HG03039 (cell line): ENCODE data around the gene GAREM2.

Source experiments
- ATAC-seq: cut with Tn5 transposase; IDR thresholded peaks from one replicate; pipeline ENCODE4 v1.9.1; 2021; ENCODE audit warnings: mild to moderate bottlenecking, moderate library complexity; ENCODE audit not compliant: unreplicated experiment

GAREM2 gene

DNA sequence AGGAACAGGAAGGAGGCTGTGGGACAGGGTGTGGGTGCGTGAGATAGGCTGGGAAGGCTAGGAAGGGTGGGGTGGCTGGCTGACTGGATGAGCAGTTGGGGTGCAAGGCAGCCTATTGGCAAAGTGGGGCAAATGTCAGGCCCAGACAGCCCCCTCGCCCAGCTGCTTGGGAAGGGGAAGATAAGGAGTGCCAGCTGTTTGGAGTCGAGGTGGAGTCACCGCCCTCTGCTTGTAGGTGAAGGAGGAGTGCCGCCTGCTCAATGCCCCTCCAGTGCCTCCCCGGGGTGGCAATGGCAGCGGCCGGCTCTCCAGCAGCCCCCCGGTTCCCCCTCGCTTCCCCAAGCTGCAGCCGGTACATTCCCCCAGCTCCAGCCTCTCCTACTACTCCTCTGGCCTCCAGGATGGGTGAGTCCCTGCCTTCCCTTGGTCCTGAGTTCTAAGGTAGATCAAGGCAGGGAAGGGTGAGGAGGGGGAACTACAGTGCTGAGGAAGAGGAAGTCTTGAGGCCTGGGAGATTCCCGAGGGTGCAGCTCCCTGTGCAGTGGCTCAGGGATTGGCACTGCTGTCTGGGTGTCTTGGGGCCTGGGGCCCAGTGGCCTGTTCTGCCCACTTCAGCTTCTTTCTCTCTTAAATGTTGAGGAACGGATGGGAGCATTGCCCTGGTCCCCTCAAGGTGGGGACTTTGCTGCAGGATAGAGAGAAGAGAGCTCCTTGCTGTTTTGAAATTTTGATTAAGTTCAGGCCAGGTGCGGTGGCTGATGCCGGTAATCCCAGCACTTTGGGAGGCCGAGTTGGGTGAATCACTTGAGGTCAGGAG is 13.3 kb downstream of the GAREM2 start:
- ATAC-seq = no peak

DNA sequence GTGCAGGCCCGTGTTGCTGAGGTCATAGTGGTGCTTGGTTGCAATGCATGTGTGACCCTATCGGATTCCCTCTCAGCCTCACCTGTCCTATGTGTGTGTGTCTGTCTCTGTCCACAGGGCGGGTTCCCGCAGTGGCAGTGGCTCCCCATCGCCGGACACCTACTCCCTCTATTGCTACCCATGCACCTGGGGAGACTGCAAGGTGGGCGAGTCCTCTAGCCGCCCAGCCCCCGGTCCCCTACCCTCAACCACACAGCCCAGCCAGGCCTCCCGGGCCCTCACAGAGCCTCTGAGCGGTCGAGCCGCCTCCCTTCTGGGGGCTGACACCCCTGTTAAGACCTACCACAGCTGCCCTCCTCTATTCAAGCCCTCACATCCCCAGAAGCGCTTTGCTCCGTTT is 14.2 kb downstream of the GAREM2 start:
- no peak for ATAC-seq

DNA sequence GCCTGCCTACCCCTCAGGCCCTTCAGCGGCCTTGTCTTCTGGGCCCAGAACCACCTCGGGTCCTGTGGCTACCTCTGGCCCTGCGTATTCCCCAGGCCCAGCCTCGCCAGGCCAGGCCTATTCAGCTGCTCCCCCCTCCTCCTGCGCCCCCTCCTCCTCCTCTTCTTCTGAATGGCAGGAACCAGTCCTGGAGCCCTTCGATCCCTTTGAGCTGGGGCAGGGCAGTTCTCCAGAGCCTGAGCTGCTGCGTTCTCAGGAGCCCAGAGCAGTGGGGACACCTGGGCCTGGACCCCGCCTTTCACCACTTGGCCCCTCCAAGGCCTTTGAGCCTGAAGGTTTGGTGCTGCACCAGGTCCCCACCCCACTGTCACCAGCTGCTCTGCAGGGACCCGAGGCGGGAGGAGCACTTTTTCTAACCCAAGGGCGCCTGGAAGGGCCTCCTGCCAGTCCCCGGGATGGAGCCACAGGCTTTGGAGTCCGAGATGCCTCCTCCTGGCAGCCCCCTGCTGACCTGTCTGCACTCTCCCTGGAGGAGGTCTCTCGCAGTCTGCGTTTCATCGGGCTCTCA is 14.7 kb downstream of the GAREM2 start:
- no peak for ATAC-seq

DNA sequence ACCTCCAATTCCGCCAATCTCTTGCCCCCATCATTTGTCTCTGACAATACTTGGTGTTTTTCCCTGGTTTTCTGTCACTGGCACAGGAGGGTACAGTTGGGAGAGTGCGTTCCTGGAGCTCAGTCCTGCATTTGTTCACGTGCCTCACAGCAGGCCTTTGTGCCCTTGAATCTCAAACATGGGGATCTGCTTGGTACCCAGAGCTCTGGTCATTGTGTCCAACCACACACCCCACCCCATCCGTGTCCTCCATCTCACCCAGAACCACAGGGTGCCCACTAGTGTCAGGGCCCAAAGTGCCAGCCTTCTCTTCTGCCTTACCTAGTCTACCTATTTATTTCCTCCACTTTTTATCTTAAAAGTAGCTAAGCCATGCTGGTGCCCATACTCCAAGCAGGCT is 16.2 kb downstream of the GAREM2 start:
- no peak for ATAC-seq

DNA sequence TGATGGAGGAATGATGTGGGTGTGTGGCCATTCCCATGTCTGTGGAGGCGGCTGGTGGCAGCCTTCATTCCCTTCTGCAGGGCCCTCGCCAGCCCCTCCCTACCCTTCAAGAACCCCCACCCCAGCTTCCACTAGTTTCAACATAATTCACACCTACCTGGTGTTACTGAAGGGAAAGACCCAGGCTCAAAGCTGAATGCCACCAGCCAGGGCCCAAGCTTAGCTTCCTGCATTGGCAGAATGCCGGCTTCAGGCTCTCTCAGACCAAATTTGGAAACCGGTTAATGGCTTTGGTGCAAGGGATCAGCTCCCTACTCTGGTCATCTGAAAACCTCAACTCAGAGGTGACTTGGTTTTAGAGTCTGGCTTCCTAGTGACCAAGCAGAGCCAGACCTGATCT is 16.9 kb downstream of the GAREM2 start:
- ATAC-seq = no peak

DNA sequence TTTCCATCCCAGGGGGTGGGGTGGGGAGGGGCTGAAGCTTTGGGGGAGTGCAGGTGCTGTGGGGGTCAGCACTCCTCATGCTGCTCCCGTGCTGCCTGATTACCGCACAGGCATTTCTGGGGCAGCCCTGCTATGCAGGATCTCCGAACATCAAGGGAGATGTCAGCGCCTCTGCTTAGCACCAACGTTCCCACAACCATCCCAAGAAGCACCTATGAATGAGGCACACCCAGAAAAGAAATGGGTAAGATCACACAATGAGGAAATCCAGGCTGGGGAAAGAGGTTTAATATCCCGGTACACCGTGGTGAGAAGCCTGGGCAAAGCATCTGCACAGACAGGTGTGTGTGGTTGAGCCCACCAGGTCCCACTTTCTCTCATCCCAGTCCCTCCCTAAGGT is 17.5 kb downstream of the GAREM2 start:
- no peak for ATAC-seq

DNA sequence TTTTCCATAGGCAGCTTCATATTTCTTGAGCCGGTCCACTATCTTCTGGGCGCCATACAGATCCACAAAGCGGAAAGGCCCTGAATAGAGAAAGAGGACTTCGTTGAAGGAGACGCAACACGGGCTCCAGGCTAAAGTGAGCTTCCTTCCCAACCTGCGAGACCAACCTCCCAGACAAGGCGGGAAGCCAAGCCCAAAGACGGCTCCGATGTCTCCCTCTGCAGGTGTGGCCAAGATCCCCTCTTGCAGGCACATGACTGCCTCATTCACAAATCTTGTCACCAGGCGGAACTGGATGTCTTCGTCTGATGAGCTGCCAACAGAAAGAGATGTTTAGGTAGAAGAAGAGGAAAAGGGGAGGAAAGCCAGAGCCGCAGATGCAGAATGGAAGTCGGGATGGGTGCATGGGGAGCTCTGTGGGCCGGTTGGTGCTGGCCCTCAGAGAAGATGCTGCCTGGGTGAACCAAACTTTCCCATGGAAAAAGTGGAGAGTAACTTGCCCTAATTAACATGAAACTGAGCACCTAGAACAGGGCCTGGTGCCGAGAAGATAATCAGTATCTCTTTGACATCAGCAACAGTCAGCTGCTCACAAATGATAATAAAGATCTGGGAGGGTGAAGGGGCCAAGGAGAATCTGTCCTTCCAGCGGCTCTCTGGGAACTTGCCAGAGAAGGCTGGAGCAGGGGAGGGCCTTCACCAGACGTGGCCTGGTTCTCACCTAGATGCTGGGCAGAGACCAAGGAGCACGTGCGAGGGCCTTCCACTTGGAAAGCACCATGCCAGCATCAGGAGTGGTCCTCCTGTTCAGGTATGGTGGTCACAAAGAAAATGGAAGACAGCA is 18.6 kb downstream of the GAREM2 start:
- no peak for ATAC-seq

DNA sequence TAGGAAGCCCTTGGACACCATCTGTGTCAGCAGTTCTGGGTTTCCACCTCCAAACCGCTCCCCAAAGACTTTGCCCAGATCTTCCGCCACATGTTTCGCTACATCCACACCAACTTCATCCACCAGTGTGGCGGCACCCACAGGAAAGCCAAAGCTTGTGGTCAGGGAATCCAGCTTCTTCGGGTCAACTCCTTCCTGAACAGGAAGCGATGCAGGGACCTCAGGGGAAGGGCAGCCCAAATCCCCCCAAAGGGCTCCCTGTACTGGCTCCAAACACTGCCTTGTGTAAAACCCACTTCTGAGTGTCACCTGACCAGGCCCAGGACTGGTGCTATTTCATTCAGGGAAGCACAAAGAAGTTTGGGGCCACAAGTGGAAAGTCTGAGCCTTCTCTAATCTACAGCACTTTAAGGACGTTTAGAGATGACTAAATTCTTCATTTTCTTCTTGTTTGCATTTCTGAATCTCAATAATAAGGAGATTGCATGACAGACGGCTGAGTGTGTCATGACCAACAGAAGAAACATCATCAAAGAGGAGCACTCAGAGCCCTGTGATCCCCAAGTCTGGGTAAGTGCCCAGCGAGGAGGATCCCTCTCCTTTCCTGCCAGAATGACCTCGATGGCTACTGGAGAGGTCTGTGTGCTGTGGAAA is 20.8 kb downstream of the GAREM2 start:
- ATAC-seq = no peak

DNA sequence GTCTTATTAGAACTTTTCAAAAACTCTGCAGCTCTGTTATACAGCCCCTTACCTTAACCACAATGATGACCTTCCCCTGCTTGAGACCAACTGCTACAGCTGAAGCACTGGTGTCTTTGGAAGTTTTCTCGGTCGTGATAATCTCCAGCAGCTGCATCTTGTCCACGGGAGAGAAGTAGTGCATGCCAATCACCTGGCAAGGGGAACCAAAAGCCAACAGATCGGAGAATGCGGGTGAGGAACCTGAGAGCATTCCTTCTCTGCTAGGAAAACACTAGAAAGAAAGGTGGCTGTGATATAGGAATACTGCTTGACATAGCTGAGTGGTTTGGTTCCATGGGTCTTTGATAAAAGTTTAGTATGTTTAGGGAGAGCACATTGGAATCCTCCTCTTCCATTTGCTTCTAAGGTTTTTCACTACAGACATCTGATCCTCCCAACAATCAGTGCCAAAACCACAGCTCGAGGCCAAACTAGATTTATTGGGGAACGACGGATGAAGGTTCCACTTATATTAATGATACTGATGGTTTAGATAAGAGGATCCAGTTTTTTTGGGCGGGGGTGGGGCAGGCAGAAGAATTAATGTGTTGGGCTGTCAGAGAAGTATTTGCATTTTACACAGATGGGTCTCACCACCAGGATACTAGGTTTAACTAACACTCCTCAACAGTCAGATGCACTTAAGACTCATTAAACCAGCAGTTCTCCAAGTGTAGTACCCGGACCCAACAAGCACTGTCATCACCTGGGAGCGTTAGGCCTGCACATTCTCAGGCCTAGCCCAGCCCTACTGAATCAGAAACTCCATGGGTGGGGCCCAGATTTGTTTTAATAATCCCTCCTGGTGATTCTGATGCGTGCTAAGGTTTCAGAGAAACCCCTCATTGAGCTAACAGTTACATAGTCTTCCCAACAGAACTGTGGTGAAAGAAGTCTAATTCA is 22.4 kb downstream of the GAREM2 start:
- no peak for ATAC-seq

DNA sequence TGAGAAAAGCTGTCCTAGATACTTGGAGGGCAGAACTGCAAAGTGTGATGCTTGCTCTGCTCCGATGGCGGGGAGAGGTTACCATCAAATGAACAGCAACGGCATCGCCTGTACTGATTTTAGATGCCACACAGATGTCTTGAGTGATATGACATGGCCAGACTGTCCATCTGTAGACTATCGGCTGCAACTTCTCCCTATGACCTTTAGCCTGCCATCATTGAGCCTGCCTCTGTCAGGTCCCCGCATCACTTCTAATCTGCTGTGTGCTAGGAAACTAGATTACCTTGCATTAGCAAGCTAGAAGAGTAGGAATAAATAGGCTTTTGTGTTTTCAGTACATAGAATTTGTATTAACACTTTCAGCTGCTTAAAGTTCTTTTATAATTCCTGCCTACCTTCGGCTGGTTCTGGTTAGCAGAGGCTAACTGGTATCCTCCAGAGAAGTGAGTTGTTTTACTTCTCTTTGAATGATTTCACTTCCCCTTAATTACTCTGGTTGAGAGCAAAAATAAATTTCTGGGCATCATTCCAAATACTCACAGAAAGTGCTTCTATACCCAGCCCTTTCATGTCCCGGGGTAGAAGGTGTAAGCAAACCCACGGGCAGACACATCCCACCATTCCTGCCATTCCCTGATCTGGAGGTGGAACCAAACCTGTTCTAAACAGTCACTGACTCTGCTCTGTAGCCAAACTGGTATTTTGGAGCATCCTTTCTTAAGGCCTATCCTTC is 24.0 kb downstream of the GAREM2 start:
- no peak for ATAC-seq

DNA sequence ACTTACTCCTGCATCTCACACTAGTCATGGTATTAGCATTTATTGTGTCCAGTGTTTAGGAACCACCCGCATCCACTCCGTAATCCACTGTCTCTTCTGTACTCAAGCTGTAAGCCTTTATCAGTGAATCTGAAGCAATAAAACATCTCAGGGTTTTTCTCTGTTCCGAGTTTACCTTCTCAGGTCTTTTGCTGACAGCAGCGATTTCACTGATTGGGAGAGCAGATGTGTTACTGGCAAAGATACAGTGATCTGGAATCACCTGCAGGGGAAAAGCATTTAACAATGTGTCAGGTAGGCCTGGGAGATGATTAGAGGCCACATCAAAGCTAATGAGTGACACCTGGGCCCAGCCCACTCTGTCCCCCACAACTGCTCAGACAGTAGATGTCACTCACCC is 24.6 kb downstream of the GAREM2 start:
- ATAC-seq = no peak

DNA sequence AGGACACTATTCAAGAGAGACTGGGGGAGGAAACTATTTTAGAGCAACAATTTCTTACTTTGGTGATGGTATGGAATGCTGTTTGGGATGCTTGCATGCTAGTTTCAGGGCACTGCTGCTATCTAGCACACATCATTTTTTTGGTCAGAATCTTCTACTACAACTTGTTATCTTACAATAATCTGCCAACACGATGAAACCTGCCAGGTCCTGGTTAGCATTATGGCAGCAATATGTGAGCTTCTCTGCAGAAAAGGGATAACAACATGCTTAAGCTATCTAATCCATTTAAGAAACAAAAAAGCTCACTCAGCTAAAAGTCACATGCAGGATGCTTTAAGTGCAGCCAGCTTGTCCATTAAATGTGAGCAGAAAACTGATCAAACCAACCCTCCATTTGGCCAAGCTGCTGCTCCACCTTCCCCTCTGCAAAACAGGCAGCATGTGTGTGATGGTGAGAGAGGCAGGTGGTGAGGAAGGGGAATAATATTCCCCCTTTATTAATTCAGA is 30.1 kb downstream of the GAREM2 start:
- no peak for ATAC-seq

DNA sequence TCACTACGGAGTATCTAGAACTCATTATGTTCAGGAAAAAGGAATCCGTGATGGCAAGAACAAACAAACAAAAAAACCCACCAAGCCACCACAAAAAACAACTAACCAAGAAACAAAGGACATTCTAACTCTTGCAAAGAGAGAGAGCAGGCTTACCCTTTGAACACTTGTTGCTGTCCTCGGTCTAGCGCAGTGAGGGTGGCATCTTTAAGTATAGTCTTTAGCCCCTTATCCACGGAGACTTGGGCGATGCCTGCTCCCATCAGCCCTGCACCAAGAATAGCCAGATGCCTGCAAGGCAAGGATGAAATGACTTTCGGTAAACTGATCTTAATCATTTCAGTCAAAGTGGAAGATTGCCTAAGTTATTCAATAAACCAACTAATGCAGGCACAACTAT is 31.0 kb downstream of the GAREM2 start:
- no peak for ATAC-seq

DNA sequence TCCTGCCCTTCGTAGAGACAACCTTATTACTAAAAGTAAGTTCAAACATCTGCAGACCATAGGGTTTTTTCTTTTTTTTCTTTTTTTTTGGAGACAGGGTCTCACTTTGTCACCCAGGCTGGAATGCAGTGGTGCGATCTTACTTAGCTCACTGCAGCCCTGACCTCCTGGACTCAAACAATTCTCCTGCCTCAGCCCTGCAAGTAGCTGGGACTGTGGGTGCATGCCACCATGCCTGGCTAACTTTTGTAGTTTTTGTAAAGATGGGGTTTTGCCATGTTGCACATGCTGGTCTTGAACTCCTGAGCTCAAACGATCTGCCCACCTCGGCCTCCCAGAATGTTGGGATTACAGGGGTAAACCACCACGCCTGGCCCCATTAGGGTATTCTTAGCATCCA is 39.1 kb downstream of the GAREM2 start:
- no peak for ATAC-seq

DNA sequence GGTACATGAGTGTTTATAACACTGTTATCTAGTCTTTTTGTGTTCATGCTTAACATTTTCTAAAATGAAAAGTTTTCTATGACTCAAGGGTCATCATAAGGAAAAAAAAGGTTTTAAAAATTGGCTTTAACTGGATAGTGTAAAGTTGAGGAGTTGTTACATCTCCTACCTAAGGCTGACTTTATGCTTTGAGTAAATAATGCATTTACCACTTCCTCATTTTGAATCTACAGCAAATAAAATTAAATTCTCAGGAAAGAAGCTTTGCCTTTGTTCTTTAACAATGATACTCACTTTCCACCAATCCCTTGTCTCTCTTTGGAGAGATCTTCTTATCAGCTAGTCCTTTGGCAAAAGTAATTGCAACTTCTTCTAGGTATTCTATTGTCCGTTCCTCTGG is 41.9 kb downstream of the GAREM2 start:
- no peak for ATAC-seq

DNA sequence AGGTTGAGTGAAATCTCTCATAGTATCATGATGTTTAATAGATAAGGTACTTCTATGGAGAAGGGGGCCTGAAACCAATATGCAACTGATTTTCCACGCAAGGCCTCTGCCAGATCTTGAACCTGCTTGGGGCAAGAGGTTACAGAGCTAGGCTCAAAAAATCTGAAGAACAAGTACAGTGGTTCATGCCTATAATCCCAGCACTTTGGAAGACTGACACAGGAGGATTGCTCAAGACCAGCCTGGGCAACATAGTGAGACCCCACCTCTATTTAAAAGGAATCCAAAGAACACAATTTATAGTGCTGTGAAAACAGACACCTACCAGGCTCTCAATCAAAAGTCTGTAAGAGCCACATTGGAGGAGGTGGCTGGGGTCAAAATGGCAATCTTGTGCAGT is 42.9 kb downstream of the GAREM2 start:
- no peak for ATAC-seq

DNA sequence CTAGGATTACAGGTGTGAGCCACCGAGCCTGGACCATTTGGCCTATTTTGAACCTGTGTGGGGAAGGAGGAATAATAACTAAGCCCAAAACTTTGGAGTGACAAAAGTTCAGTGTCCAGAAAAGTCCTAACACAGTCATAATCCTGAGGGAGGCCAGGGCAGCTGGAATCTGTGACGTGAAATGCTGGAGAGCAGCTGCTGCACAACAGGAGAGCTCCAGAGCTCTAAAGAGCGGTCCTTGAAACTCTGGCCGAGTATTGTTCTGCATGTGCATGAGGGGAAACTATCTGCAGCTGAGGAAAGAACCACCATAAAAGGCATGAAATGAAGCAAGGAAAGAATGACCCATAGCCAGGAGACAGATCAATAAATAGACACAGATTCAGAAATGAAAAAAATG is 43.7 kb downstream of the GAREM2 start:
- ATAC-seq = no peak

DNA sequence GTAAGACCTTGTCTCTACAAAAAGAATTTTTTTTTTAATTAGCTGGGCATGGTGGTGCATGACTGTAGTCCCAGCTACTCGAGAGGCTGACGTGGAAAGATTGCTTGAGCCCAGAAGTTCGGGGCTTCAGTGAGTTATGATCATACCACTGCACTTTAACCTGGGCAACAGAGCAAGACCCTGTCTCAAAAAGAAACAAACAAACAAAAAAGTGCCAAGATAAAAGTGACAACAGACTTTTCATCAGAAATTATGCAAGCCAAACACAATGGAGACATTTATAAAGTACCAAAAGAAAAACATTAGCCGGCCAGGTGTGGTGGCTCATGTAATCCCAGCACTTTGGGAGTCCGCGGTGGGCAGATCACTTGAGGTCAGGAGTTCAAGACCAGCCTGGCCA is 44.8 kb downstream of the GAREM2 start:
- no peak for ATAC-seq

DNA sequence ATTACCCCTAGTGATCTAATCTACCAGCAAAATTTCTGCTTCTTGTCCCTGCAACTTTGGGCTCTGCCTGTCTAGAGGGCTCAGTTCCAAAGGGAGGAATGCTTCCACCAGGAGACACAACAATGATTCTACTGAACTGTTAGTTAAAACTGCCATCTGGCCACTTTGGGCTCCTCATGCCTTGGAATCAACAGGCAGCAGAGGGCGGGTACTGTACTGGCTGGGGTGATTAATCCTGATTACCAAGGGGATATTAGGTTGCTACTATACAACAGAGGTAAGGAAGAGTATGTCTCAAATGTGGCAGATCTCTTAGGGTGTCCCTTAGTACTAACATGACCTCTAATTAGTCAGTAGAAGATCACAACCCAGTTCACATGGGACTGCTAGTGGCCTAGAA is 50.1 kb downstream of the GAREM2 start:
- no peak for ATAC-seq
